ENCODE results near the gene AMZ2. TPM values are rescaled to one million over a fixed set of nuclear protein-coding genes. Genes with fewer than 3 reads are reported as not detected.

The AMZ2 gene
- total RNA-seq, 1 donor from 2014 or later: 76.2 TPM

- H3K9ac ChIP-seq (ENCODE audit: low read length): no peak overlapping the region
- no peak for FAIRE-seq
- H3K36me3 Mint-ChIP-seq (ENCODE audit: low read depth, unreplicated experiment): no peaks in the 10 kb centered on the region
- no peak overlapping the region for H3K4me3 Mint-ChIP-seq (ENCODE audit: unreplicated experiment)
- H3K4me1 Mint-ChIP-seq (ENCODE audit: low read depth, unreplicated experiment): no peaks in the 10 kb centered on the region
- H4K20me1 ChIP-seq (ENCODE audit: insufficient read depth, low read length): peaks cover 2% of the 10 kb centered on the region
- peaks cover 9% of the 10 kb centered on the region for H3K4me1 ChIP-seq (ENCODE audit: insufficient read depth, low read length)
- peaks cover 6% of the 10 kb centered on the region for H3K27me3 ChIP-seq (ENCODE audit: insufficient read depth, low read length)
- H3K36me3 ChIP-seq (ENCODE audit: insufficient read depth, low read length): no peaks in the 10 kb centered on the region
- H3K4me3 ChIP-seq (ENCODE audit: insufficient read depth, low read depth, low read length): no peak overlapping the region
- no peak for DNase-seq (ENCODE audit: low read depth)
- H2AFZ ChIP-seq (ENCODE audit: low read depth, low read length): no peak overlapping the region
- H3K27me3 Mint-ChIP-seq (ENCODE audit: low read depth, unreplicated experiment): peaks cover 27% of the 10 kb centered on the region
- no peak overlapping the region for H3K27ac ChIP-seq (ENCODE audit: low read depth, low read length)
- no peak overlapping the region for H3K27ac Mint-ChIP-seq (ENCODE audit: unreplicated experiment)
- no peaks in the 10 kb centered on the region for H3K9me3 Mint-ChIP-seq (ENCODE audit: unreplicated experiment)
- H3K4me2 ChIP-seq (ENCODE audit: low read length): no peak overlapping the region
- TF ChIP-seq EZH2 (IDR thresholded peaks at IDR 0.05; ENCODE audit: insufficient read depth, low read length) (no peak), CTCF (IDR thresholded peaks at IDR 0.05; ENCODE audit: insufficient read depth, low read depth, low read length) (no peak)
- H3K9me3 ChIP-seq (ENCODE audit: insufficient read depth, low read depth, low read length): no peaks in the 10 kb centered on the region
- H3K79me2 ChIP-seq (ENCODE audit: insufficient read depth, low read length): no peaks in the 10 kb centered on the region
Observed at GRCh38 chr17:68297195-68297594, 49.4 kb downstream of the AMZ2 start.

GRCh38 chr17:68298601-68299000, 50.8 kb downstream of the AMZ2 start:
- FAIRE-seq: no peak
- Mint-ChIP-seq H3K27ac (ENCODE audit: unreplicated experiment) (no peak overlapping the region), H3K36me3 (ENCODE audit: low read depth, unreplicated experiment) (no peaks in the 10 kb centered on the region), H3K4me1 (ENCODE audit: low read depth, unreplicated experiment) (no peaks in the 10 kb centered on the region), H3K27me3 (ENCODE audit: low read depth, unreplicated experiment) (peaks cover 20% of the 10 kb centered on the region), H3K9me3 (ENCODE audit: unreplicated experiment) (peaks cover 6% of the 10 kb centered on the region), H3K4me3 (ENCODE audit: unreplicated experiment) (no peak overlapping the region)
- Histone ChIP-seq H3K9ac (ENCODE audit: low read length) (no peak overlapping the region), H3K27me3 (ENCODE audit: insufficient read depth, low read length) (no peaks in the 10 kb centered on the region), H2AFZ (ENCODE audit: low read depth, low read length) (no peak overlapping the region), H3K4me2 (ENCODE audit: low read length) (no peak overlapping the region), H3K9me3 (ENCODE audit: insufficient read depth, low read depth, low read length) (no peaks in the 10 kb centered on the region), H4K20me1 (ENCODE audit: insufficient read depth, low read length) (no peaks in the 10 kb centered on the region), H3K36me3 (ENCODE audit: insufficient read depth, low read length) (no peaks in the 10 kb centered on the region), H3K79me2 (ENCODE audit: insufficient read depth, low read length) (no peaks in the 10 kb centered on the region), H3K27ac (ENCODE audit: low read depth, low read length) (no peak overlapping the region), H3K4me3 (ENCODE audit: insufficient read depth, low read depth, low read length) (no peak overlapping the region), H3K4me1 (ENCODE audit: insufficient read depth, low read length) (peaks cover 9% of the 10 kb centered on the region)
- TF ChIP-seq CTCF (IDR thresholded peaks at IDR 0.05; ENCODE audit: insufficient read depth, low read depth, low read length) (no peak), EZH2 (IDR thresholded peaks at IDR 0.05; ENCODE audit: insufficient read depth, low read length) (no peak)
- DNase-seq (ENCODE audit: low read depth): no peak

GRCh38 chr17:68299817-68300216, 52.0 kb downstream of the AMZ2 start:
- Histone ChIP-seq H3K4me3 (ENCODE audit: insufficient read depth, low read depth, low read length) (no peak overlapping the region), H3K9ac (ENCODE audit: low read length) (no peak overlapping the region), H3K79me2 (ENCODE audit: insufficient read depth, low read length) (no peaks in the 10 kb centered on the region), H3K4me2 (ENCODE audit: low read length) (no peak overlapping the region), H4K20me1 (ENCODE audit: insufficient read depth, low read length) (no peaks in the 10 kb centered on the region), H3K27ac (ENCODE audit: low read depth, low read length) (no peak overlapping the region), H3K9me3 (ENCODE audit: insufficient read depth, low read depth, low read length) (no peaks in the 10 kb centered on the region), H3K4me1 (ENCODE audit: insufficient read depth, low read length) (peaks cover 9% of the 10 kb centered on the region), H2AFZ (ENCODE audit: low read depth, low read length) (no peak overlapping the region), H3K27me3 (ENCODE audit: insufficient read depth, low read length) (no peaks in the 10 kb centered on the region), H3K36me3 (ENCODE audit: insufficient read depth, low read length) (no peaks in the 10 kb centered on the region)
- no peak for DNase-seq (ENCODE audit: low read depth)
- no peak overlapping the region for H3K27ac Mint-ChIP-seq (ENCODE audit: unreplicated experiment)
- TF ChIP-seq EZH2 (IDR thresholded peaks at IDR 0.05; ENCODE audit: insufficient read depth, low read length) (no peak), CTCF (IDR thresholded peaks at IDR 0.05; ENCODE audit: insufficient read depth, low read depth, low read length) (no peak)
- H3K9me3 Mint-ChIP-seq (ENCODE audit: unreplicated experiment): peaks cover 6% of the 10 kb centered on the region
- no peak for FAIRE-seq
- H3K27me3 Mint-ChIP-seq (ENCODE audit: low read depth, unreplicated experiment): peaks cover 13% of the 10 kb centered on the region
- H3K4me1 Mint-ChIP-seq (ENCODE audit: low read depth, unreplicated experiment): no peaks in the 10 kb centered on the region
- no peaks in the 10 kb centered on the region for H3K36me3 Mint-ChIP-seq (ENCODE audit: low read depth, unreplicated experiment)
- no peak overlapping the region for H3K4me3 Mint-ChIP-seq (ENCODE audit: unreplicated experiment)

Measured in astrocyte (in vitro differentiated cells and primary cell).